Measurements from ENCODE around the gene RPN1.

DNA sequence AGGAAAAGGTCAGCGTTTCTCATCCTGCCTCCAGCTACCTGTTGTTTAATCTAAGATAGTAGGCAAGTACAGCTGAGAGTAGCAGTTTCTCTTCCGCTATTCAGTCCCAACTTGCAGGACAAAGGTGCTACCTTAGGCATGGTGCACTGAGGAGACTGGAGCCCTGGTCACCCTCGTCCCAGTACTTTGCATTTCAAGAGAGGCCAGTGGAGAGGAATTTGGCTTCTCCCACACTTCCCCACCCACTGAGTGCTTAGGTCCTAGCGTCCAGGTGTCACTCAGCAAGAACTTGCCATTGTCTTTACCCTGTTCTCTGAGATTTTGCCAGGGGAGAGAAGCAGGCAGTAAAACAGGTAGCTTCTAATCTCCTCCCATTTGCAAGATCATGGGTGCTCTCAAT lies 12.5 kb upstream of the RPN1 start:
- TF ChIP-seq, protein P1, sequence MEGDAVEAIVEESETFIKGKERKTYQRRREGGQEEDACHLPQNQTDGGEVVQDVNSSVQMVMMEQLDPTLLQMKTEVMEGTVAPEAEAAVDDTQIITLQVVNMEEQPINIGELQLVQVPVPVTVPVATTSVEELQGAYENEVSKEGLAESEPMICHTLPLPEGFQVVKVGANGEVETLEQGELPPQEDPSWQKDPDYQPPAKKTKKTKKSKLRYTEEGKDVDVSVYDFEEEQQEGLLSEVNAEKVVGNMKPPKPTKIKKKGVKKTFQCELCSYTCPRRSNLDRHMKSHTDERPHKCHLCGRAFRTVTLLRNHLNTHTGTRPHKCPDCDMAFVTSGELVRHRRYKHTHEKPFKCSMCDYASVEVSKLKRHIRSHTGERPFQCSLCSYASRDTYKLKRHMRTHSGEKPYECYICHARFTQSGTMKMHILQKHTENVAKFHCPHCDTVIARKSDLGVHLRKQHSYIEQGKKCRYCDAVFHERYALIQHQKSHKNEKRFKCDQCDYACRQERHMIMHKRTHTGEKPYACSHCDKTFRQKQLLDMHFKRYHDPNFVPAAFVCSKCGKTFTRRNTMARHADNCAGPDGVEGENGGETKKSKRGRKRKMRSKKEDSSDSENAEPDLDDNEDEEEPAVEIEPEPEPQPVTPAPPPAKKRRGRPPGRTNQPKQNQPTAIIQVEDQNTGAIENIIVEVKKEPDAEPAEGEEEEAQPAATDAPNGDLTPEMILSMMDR (IDR thresholded peaks at IDR 0.05; ENCODE audit: borderline replicate concordance, extremely low read depth, low read length, poor library complexity, severe bottlenecking): no peak
- no peak for TF ChIP-seq EZH2 (IDR thresholded peaks at IDR 0.05; ENCODE audit: borderline replicate concordance, low read depth, low read length, severe bottlenecking)

All from DND-41 (cell line).